OCI-LY1 (cell line): ENCODE results near the gene ZNF142.
A peak's percentile ranks its signal among the peaks of the same experiment; 100 is the strongest.

Experiments used
- EZH2 ChIP-seq: fragments of 200-600 bp; sonication (generic), shearing (Covaris generic); IDR thresholded peaks from 2 replicates; pipeline ENCODE4 v1.8.0; 2017; ENCODE audit warnings: borderline replicate concordance, mixed run types, mild to moderate bottlenecking, antibody characterized with exemption, low read length, moderate library complexity, mixed read lengths
- TF ChIP-seq, protein P1 (sequence below): fragments of 200-600 bp; sonication (generic), shearing (Covaris generic); IDR thresholded peaks from 2 replicates; pipeline ENCODE4 v1.5.1; 2017; ENCODE audit warnings: mild to moderate bottlenecking, antibody characterized with exemption, low read length, moderate library complexity, mixed read lengths

DNA sequence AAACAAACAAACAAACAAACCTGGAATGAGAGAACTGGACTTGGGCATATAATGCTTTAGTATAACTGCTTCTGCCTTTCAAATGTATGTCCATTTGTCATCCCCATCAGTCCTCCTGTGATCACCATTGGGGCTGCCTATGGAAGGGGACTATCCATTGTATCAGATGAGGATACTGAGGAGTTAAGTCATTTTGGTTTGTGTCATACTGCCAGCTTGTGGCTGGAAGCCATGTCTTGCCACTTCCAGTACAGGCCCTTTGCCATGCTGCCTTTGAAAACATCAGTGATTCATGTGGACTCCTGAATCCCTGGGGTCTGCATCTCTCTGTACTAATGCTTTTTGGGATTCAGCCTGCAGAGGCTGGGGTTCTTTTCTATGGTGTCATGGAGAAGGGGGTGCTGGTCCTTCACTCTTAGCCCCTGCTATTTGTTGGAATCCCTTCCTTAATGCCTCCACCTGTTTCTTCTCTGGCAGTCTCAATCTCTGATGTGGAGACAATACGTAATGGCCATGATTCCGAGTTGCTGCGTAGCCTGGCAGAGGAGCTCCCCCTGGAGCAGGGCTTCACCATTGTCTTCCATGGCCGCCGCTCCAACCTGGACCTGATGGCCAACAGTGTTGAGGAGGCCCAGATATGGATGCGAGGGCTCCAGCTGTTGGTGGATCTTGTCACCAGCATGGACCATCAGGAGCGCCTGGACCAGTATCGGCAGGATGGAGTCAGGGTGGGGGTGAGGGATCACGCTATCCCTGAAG, 41.1 kb downstream of the ZNF142 start:
- TF ChIP-seq, protein P1, sequence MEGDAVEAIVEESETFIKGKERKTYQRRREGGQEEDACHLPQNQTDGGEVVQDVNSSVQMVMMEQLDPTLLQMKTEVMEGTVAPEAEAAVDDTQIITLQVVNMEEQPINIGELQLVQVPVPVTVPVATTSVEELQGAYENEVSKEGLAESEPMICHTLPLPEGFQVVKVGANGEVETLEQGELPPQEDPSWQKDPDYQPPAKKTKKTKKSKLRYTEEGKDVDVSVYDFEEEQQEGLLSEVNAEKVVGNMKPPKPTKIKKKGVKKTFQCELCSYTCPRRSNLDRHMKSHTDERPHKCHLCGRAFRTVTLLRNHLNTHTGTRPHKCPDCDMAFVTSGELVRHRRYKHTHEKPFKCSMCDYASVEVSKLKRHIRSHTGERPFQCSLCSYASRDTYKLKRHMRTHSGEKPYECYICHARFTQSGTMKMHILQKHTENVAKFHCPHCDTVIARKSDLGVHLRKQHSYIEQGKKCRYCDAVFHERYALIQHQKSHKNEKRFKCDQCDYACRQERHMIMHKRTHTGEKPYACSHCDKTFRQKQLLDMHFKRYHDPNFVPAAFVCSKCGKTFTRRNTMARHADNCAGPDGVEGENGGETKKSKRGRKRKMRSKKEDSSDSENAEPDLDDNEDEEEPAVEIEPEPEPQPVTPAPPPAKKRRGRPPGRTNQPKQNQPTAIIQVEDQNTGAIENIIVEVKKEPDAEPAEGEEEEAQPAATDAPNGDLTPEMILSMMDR = peak; percentile 16; the same call in 1 of the 2 replicates
- no peak for TF ChIP-seq EZH2
